ENCODE data around the gene LITAF. TPM values are rescaled to one million over a fixed set of nuclear protein-coding genes. Genes with fewer than 3 reads are reported as not detected.

LITAF gene
- polyA plus RNA-seq, 1 donor from 2014 or later: 0.31 TPM

GRCh38 chr16:11547118-11547916, 39.4 kb downstream of the LITAF start:
- no peaks in the 10 kb centered on the region for H3K9me2 ChIP-seq (ENCODE audit: insufficient read depth, low read length)
- H4K20me1 ChIP-seq (ENCODE audit: insufficient read depth): no peaks in the 10 kb centered on the region
- H3F3A ChIP-seq (ENCODE audit: insufficient read depth, low read length, poor library complexity, severe bottlenecking): no peaks in the 10 kb centered on the region
- H3K4me3 ChIP-seq (ENCODE audit: low read length): no peak overlapping the region
- H3K9ac ChIP-seq (ENCODE audit: low read length): no peak overlapping the region
- H3K36me3 ChIP-seq (ENCODE audit: insufficient read depth, low read length): no peaks in the 10 kb centered on the region
- no peak overlapping the region for H3K4me2 ChIP-seq (ENCODE audit: low read length)
- no peaks in the 10 kb centered on the region for H3K79me2 ChIP-seq (replicated peaks; ENCODE audit: insufficient read depth, low read length)
- H3K27ac ChIP-seq (ENCODE audit: low read length): no peak overlapping the region
- no peaks in the 10 kb centered on the region for H3K9me3 ChIP-seq (ENCODE audit: low read length)
- no peak for TF ChIP-seq CTCF (IDR thresholded peaks at IDR 0.05; ENCODE audit: poor library complexity, severe bottlenecking)
- no peak for TF ChIP-seq TAF1 (IDR thresholded peaks at IDR 0.05; ENCODE audit: low read depth)
- TF ChIP-seq MXI1 (conservative IDR thresholded peaks at IDR 0.05; ENCODE audit: poor library complexity, severe bottlenecking): no peak
- TF ChIP-seq POLR2AphosphoS5 (IDR thresholded peaks at IDR 0.05): no peak
- no peak for TF ChIP-seq EP300 (conservative IDR thresholded peaks at IDR 0.05; ENCODE audit: poor library complexity, severe bottlenecking)
- no peak for TF ChIP-seq EZH2 (IDR thresholded peaks at IDR 0.05; ENCODE audit: borderline replicate concordance, insufficient read depth, low read length, poor library complexity, severe bottlenecking)
- TF ChIP-seq SMC3 (conservative IDR thresholded peaks at IDR 0.05; ENCODE audit: poor library complexity): no peak
- no peak for TF ChIP-seq REST (IDR thresholded peaks at IDR 0.05; ENCODE audit: borderline replicate concordance)
- TF ChIP-seq RAD21 (conservative IDR thresholded peaks at IDR 0.05): no peak
- no peaks in the 10 kb centered on the region for H3K27me3 ChIP-seq (ENCODE audit: insufficient read depth, low read depth, low read length)
- H2AFZ ChIP-seq (ENCODE audit: low read depth, low read length): no peak overlapping the region

GRCh38 chr16:11546608-11547061, 40.1 kb downstream of the LITAF start:
- TF ChIP-seq TAF1 (IDR thresholded peaks at IDR 0.05; ENCODE audit: low read depth) (no peak), CTCF (IDR thresholded peaks at IDR 0.05; ENCODE audit: poor library complexity, severe bottlenecking) (no peak), SMC3 (conservative IDR thresholded peaks at IDR 0.05; ENCODE audit: poor library complexity) (no peak), EZH2 (IDR thresholded peaks at IDR 0.05; ENCODE audit: borderline replicate concordance, insufficient read depth, low read length, poor library complexity, severe bottlenecking) (no peak), REST (IDR thresholded peaks at IDR 0.05; ENCODE audit: borderline replicate concordance) (no peak), POLR2AphosphoS5 (IDR thresholded peaks at IDR 0.05) (no peak), MXI1 (conservative IDR thresholded peaks at IDR 0.05; ENCODE audit: poor library complexity, severe bottlenecking) (no peak), EP300 (conservative IDR thresholded peaks at IDR 0.05; ENCODE audit: poor library complexity, severe bottlenecking) (no peak), RAD21 (conservative IDR thresholded peaks at IDR 0.05) (no peak)
- H3K4me2 ChIP-seq (ENCODE audit: low read length): no peak overlapping the region
- no peaks in the 10 kb centered on the region for H3F3A ChIP-seq (ENCODE audit: insufficient read depth, low read length, poor library complexity, severe bottlenecking)
- no peaks in the 10 kb centered on the region for H3K27me3 ChIP-seq (ENCODE audit: insufficient read depth, low read depth, low read length)
- no peaks in the 10 kb centered on the region for H3K9me3 ChIP-seq (ENCODE audit: low read length)
- H4K20me1 ChIP-seq (ENCODE audit: insufficient read depth): no peaks in the 10 kb centered on the region
- no peaks in the 10 kb centered on the region for H3K79me2 ChIP-seq (replicated peaks; ENCODE audit: insufficient read depth, low read length)
- no peaks in the 10 kb centered on the region for H3K9me2 ChIP-seq (ENCODE audit: insufficient read depth, low read length)
- no peak overlapping the region for H3K9ac ChIP-seq (ENCODE audit: low read length)
- no peak overlapping the region for H2AFZ ChIP-seq (ENCODE audit: low read depth, low read length)
- no peak overlapping the region for H3K27ac ChIP-seq (ENCODE audit: low read length)
- no peak overlapping the region for H3K4me3 ChIP-seq (ENCODE audit: low read length)
- no peaks in the 10 kb centered on the region for H3K36me3 ChIP-seq (ENCODE audit: insufficient read depth, low read length)
